Measurements from ENCODE around the gene VWCE. TPM values are rescaled to one million over a fixed set of nuclear protein-coding genes. Genes with fewer than 3 reads are reported as not detected.

VWCE gene
- total and polyA plus RNA-seq, 9 of the 15 experiments (the other 6 are each of a cell fraction or from before 2014, with no cell fraction given) = 0.06 to 1.6 (median 0.63) TPM; not detected in 1

DNA sequence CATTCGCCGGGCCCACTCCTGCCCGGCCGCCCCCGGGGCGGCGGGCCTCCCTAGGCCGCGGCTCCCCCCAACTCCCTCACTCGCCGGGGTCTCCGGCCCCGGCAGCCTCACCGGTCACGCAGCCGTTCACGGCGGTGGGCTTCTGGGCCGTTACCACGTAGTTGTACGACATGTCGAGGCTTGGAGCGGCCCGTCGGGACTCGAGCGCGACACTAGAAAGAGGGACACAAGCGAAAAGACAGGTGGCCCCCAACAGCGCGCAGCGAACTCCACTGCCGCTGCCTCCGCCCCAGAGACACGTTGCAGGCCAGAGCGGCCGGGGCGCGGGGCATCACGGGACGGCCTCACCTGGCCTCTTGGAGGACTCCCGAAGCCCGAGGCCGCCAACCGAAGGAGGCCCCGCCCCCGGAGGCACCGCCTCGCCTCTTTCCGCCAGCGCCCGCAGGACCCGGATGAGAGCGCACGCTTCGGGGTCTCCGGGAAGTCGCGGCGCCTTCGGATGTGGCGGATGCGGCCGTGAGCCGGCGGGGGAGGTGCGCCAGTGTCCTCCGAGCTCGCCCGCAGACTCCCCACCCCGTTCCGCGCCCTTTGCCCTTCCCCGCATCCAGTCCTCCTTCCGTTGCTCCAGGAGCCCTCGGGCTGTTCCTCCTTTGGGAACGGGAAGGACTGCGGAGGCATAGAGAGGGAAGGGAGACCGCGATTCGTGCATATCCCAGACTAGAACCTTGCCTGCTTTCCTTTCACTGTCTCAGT lies 37.9 kb upstream of the VWCE start, which contains the start of the genes DDB1 and TKFC (continued):
- peak; percentile 82; the same call in 1 of the 2 replicates for TF ChIP-seq CREM (IDR thresholded peaks at IDR 0.05; ENCODE audit: low read depth)
- no peak for TF ChIP-seq SAP30 (IDR thresholded peaks at IDR 0.05; ENCODE audit: borderline replicate concordance, insufficient read depth, low read depth, low read length, poor library complexity, severe bottlenecking)
- TF ChIP-seq, protein P1, sequence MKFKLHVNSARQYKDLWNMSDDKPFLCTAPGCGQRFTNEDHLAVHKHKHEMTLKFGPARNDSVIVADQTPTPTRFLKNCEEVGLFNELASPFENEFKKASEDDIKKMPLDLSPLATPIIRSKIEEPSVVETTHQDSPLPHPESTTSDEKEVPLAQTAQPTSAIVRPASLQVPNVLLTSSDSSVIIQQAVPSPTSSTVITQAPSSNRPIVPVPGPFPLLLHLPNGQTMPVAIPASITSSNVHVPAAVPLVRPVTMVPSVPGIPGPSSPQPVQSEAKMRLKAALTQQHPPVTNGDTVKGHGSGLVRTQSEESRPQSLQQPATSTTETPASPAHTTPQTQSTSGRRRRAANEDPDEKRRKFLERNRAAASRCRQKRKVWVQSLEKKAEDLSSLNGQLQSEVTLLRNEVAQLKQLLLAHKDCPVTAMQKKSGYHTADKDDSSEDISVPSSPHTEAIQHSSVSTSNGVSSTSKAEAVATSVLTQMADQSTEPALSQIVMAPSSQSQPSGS (CRISPR knock-in tag; IDR thresholded peaks at IDR 0.05) = no peak
- TF ChIP-seq ATF7 (IDR thresholded peaks at IDR 0.05) = peak; percentile 78
- no peak; the same call in 1 of the 2 replicates for TF ChIP-seq ZNF589 (CRISPR knock-in tag; IDR thresholded peaks at IDR 0.05; ENCODE audit: low read depth)
- TF ChIP-seq L3MBTL2 (IDR thresholded peaks at IDR 0.05) = peak; percentile 64
- no peak for TF ChIP-seq ADNP (tag; IDR thresholded peaks at IDR 0.05)
- no peak for TF ChIP-seq ILK (tag; IDR thresholded peaks at IDR 0.05; ENCODE audit: borderline replicate concordance, low read depth)
- peak in 1 of 2 experiments; percentile 86; a peak in 2 of 4 replicates for TF ChIP-seq HDAC1 (IDR thresholded peaks at IDR 0.05)
- peak; percentile 53 for TF ChIP-seq NFIC (IDR thresholded peaks at IDR 0.05)
- TF ChIP-seq, protein P2, sequence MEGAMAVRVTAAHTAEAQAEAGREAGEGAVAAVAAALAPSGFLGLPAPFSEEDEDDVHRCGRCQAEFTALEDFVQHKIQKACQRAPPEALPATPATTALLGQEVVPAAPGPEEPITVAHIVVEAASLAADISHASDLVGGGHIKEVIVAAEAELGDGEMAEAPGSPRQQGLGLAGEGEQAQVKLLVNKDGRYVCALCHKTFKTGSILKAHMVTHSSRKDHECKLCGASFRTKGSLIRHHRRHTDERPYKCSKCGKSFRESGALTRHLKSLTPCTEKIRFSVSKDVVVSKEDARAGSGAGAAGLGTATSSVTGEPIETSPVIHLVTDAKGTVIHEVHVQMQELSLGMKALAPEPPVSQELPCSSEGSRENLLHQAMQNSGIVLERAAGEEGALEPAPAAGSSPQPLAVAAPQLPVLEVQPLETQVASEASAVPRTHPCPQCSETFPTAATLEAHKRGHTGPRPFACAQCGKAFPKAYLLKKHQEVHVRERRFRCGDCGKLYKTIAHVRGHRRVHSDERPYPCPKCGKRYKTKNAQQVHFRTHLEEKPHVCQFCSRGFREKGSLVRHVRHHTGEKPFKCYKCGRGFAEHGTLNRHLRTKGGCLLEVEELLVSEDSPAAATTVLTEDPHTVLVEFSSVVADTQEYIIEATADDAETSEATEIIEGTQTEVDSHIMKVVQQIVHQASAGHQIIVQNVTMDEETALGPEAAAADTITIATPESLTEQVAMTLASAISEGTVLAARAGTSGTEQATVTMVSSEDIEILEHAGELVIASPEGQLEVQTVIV (CRISPR knock-in tag; IDR thresholded peaks at IDR 0.05; ENCODE audit: borderline replicate concordance) = no peak
- TF ChIP-seq, protein P3, sequence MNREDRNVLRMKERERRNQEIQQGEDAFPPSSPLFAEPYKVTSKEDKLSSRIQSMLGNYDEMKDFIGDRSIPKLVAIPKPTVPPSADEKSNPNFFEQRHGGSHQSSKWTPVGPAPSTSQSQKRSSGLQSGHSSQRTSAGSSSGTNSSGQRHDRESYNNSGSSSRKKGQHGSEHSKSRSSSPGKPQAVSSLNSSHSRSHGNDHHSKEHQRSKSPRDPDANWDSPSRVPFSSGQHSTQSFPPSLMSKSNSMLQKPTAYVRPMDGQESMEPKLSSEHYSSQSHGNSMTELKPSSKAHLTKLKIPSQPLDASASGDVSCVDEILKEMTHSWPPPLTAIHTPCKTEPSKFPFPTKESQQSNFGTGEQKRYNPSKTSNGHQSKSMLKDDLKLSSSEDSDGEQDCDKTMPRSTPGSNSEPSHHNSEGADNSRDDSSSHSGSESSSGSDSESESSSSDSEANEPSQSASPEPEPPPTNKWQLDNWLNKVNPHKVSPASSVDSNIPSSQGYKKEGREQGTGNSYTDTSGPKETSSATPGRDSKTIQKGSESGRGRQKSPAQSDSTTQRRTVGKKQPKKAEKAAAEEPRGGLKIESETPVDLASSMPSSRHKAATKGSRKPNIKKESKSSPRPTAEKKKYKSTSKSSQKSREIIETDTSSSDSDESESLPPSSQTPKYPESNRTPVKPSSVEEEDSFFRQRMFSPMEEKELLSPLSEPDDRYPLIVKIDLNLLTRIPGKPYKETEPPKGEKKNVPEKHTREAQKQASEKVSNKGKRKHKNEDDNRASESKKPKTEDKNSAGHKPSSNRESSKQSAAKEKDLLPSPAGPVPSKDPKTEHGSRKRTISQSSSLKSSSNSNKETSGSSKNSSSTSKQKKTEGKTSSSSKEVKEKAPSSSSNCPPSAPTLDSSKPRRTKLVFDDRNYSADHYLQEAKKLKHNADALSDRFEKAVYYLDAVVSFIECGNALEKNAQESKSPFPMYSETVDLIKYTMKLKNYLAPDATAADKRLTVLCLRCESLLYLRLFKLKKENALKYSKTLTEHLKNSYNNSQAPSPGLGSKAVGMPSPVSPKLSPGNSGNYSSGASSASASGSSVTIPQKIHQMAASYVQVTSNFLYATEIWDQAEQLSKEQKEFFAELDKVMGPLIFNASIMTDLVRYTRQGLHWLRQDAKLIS (CRISPR knock-in tag; IDR thresholded peaks at IDR 0.05) = peak; percentile 91
- TF ChIP-seq CBX1 (IDR thresholded peaks at IDR 0.05; ENCODE audit: low read depth) = peak; percentile 89; the same call in 1 of the 2 replicates
- no peak for TF ChIP-seq ZNF347 (CRISPR knock-in tag; IDR thresholded peaks at IDR 0.05; ENCODE audit: low read depth)
- TF ChIP-seq, protein P4, sequence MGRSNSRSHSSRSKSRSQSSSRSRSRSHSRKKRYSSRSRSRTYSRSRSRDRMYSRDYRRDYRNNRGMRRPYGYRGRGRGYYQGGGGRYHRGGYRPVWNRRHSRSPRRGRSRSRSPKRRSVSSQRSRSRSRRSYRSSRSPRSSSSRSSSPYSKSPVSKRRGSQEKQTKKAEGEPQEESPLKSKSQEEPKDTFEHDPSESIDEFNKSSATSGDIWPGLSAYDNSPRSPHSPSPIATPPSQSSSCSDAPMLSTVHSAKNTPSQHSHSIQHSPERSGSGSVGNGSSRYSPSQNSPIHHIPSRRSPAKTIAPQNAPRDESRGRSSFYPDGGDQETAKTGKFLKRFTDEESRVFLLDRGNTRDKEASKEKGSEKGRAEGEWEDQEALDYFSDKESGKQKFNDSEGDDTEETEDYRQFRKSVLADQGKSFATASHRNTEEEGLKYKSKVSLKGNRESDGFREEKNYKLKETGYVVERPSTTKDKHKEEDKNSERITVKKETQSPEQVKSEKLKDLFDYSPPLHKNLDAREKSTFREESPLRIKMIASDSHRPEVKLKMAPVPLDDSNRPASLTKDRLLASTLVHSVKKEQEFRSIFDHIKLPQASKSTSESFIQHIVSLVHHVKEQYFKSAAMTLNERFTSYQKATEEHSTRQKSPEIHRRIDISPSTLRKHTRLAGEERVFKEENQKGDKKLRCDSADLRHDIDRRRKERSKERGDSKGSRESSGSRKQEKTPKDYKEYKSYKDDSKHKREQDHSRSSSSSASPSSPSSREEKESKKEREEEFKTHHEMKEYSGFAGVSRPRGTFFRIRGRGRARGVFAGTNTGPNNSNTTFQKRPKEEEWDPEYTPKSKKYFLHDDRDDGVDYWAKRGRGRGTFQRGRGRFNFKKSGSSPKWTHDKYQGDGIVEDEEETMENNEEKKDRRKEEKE (IDR thresholded peaks at IDR 0.05; ENCODE audit: borderline replicate concordance in 1 of 2, control insufficient read depth in 1 of 2, low read depth in 2 of 2, low read length in 1 of 2) = no peak
